GM23338 (cell line): Measurements from ENCODE around the gene NAAA.
A peak's percentile ranks its signal among the peaks of the same experiment; 100 is the strongest.

Source experiments
- CREB1 ChIP-seq: fragments of 250-450 bp; sonication (Bioruptor Pico); IDR thresholded peaks from 2 replicates; pipeline ENCODE4 v1.5.0; 2020; ENCODE audit warnings: low read depth, mild to moderate bottlenecking, moderate library complexity
- EZH2phosphoT487 ChIP-seq: fragments of 200-600 bp; sonication (generic); IDR thresholded peaks from one replicate; pipeline ENCODE4 v1.8.1; 2018; ENCODE audit warnings: antibody characterized with exemption; ENCODE audit not compliant: unreplicated experiment
- TF ChIP-seq, protein P1 (sequence below), 2 experiments: fragments of 200-600 bp in 1 of 2; sonication (generic) in 1 of 2; conservative IDR thresholded peaks; 2 replicates each; pipeline versions ENCODE4 v1.5.1 to v1.6.1; 2016 to 2017; ENCODE audit warnings: antibody characterized with exemption in 2 of 2, low read depth in 2 of 2, mild to moderate bottlenecking in 2 of 2, moderate library complexity in 1 of 2
- TF ChIP-seq, protein P2 (sequence below): IDR thresholded peaks from one replicate; pipeline ENCODE4 v1.6.1; 2018; ENCODE audit warnings: antibody characterized with exemption; ENCODE audit not compliant: unreplicated experiment

- TF ChIP-seq, protein P1, sequence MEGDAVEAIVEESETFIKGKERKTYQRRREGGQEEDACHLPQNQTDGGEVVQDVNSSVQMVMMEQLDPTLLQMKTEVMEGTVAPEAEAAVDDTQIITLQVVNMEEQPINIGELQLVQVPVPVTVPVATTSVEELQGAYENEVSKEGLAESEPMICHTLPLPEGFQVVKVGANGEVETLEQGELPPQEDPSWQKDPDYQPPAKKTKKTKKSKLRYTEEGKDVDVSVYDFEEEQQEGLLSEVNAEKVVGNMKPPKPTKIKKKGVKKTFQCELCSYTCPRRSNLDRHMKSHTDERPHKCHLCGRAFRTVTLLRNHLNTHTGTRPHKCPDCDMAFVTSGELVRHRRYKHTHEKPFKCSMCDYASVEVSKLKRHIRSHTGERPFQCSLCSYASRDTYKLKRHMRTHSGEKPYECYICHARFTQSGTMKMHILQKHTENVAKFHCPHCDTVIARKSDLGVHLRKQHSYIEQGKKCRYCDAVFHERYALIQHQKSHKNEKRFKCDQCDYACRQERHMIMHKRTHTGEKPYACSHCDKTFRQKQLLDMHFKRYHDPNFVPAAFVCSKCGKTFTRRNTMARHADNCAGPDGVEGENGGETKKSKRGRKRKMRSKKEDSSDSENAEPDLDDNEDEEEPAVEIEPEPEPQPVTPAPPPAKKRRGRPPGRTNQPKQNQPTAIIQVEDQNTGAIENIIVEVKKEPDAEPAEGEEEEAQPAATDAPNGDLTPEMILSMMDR (conservative IDR thresholded peaks at IDR 0.05; ENCODE audit: low read depth in 2 of 2): no peak
- TF ChIP-seq EZH2phosphoT487 (no peak), CREB1 (CRISPR knock-in tag) (peak; percentile 27; the same call in 1 of the 2 replicates)
- TF ChIP-seq, protein P2, sequence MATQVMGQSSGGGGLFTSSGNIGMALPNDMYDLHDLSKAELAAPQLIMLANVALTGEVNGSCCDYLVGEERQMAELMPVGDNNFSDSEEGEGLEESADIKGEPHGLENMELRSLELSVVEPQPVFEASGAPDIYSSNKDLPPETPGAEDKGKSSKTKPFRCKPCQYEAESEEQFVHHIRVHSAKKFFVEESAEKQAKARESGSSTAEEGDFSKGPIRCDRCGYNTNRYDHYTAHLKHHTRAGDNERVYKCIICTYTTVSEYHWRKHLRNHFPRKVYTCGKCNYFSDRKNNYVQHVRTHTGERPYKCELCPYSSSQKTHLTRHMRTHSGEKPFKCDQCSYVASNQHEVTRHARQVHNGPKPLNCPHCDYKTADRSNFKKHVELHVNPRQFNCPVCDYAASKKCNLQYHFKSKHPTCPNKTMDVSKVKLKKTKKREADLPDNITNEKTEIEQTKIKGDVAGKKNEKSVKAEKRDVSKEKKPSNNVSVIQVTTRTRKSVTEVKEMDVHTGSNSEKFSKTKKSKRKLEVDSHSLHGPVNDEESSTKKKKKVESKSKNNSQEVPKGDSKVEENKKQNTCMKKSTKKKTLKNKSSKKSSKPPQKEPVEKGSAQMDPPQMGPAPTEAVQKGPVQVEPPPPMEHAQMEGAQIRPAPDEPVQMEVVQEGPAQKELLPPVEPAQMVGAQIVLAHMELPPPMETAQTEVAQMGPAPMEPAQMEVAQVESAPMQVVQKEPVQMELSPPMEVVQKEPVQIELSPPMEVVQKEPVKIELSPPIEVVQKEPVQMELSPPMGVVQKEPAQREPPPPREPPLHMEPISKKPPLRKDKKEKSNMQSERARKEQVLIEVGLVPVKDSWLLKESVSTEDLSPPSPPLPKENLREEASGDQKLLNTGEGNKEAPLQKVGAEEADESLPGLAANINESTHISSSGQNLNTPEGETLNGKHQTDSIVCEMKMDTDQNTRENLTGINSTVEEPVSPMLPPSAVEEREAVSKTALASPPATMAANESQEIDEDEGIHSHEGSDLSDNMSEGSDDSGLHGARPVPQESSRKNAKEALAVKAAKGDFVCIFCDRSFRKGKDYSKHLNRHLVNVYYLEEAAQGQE: no peak
Measured at GRCh38 chr4:75909405-75909804, 31.4 kb downstream of the NAAA start.
